ENCODE results near the gene SGMS1. TPM values are rescaled to one million over a fixed set of nuclear protein-coding genes. Genes with fewer than 3 reads are reported as not detected.

The SGMS1 gene
- total and polyA plus RNA-seq, 11 donors, result 6.9 to 40.6 (median 19.6) TPM

GRCh38 chr10:50614444-50615137 is 9.2 kb downstream of the SGMS1 start:
- DNase-seq (no peak), ATAC-seq (peak; percentile 23 to 57 (median 39))
- no peak overlapping the region for H3K4me3 ChIP-seq
- peak overlapping the region in 1 of 12 donors; percentile 6 for H3K27ac ChIP-seq
- no peaks in the 10 kb centered on the region for H3K27me3 ChIP-seq
- H3K4me1 ChIP-seq, result peaks cover 0 to 61% (median 33%) of the 10 kb centered on the region in 12 donors
- intact Hi-C loops (cut with DNase I), result loop anchor here in 2 of 10 donors (5.0 kb wide), 2 partner anchors 37 to 47 kb away; no protein-coding TSS in a partner anchor
- H3K9me3 ChIP-seq, result no peaks in the 10 kb centered on the region
- no peaks in the 10 kb centered on the region for H3K36me3 ChIP-seq
- TF ChIP-seq CTCF (IDR thresholded peaks at IDR 0.05) (peak in 1 of 12 donors; percentile 28), POLR2A (IDR thresholded peaks at IDR 0.05) (no peak)
- WGBS, 4 donors, result 51 to 63% (median 61%) methylated on average over 7 of the region's 7 CpGs

DNA sequence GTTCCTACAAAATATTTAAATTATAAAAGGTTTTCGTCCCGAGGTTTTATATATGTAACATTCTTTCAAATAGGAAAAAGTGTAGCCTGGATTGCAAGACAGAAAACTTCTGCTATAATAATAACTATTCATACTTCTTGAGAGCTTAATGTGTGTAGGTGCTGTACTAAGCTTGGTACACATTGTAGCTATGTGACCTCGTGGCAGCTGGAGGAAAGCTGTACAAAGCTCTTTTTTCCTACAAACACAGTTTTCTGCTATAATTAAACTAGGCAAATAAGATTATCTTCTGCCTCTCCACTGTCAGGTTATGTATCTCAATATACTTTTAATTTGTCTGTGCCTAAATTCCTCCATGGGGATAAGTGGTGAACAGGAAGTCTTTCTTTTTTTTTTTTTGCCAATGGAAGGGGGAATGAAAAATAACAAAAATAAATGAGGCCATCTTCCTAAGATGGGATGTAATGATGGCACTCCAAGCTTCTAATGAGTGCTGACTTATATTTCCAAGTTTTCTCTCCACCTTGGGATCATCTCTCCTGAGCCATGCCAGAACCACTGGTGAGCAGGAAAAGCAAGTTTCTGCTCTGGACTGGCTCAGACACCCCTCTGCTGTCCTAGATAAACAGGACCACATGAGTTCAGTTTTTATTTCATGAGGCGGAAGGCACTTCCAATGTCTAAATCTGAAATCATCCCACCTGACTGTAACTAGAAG is 9.9 kb downstream of the SGMS1 start:
- DNase-seq, result no peak
- intact Hi-C loops (cut with DNase I), result loop anchor here in 2 of 10 donors (5.0 kb wide), 2 partner anchors 37 to 47 kb away; no protein-coding TSS in a partner anchor
- Histone ChIP-seq H3K27ac (peak overlapping the region in 1 of 12 donors; percentile 6), H3K4me3 (no peak overlapping the region), H3K36me3 (no peaks in the 10 kb centered on the region), H3K4me1 (peaks cover 0 to 55% (median 30%) of the 10 kb centered on the region in 12 donors), H3K27me3 (no peaks in the 10 kb centered on the region), H3K9me3 (no peaks in the 10 kb centered on the region)
- 68 to 74% (median 69%) methylated on average over 4 of the region's 4 CpGs for WGBS, 4 donors
- TF ChIP-seq CTCF (IDR thresholded peaks at IDR 0.05), result no peak
- TF ChIP-seq POLR2A (IDR thresholded peaks at IDR 0.05), result no peak
- ATAC-seq, result no peak

- H3K36me3 ChIP-seq, result no peaks in the 10 kb centered on the region
- H3K27ac ChIP-seq, result peak overlapping the region in 1 of 12 donors; percentile 5
- H3K4me3 ChIP-seq, result no peak overlapping the region
- no peak for TF ChIP-seq CTCF (IDR thresholded peaks at IDR 0.05)
- no peak for TF ChIP-seq POLR2A (IDR thresholded peaks at IDR 0.05)
- H3K27me3 ChIP-seq, result no peaks in the 10 kb centered on the region
- H3K9me3 ChIP-seq, result no peaks in the 10 kb centered on the region
- 59 to 63% (median 60%) methylated on average over 2 of the region's 2 CpGs for WGBS, 4 donors
- intact Hi-C loops (cut with DNase I), result loop anchor here in 2 of 10 donors (5.0 kb wide), 2 partner anchors 36 to 46 kb away; no protein-coding TSS in a partner anchor
- no peak for ATAC-seq
- H3K4me1 ChIP-seq, result peaks cover 0 to 55% (median 32%) of the 10 kb centered on the region in 12 donors
- DNase-seq, result no peak
Observed at GRCh38 chr10:50613150-50613549, 10.6 kb downstream of the SGMS1 start.

- H3K36me3 ChIP-seq, result no peaks in the 10 kb centered on the region
- TF ChIP-seq CTCF (IDR thresholded peaks at IDR 0.05) (no peak), POLR2A (IDR thresholded peaks at IDR 0.05) (no peak)
- no peaks in the 10 kb centered on the region for H3K27me3 ChIP-seq
- ATAC-seq (peak; percentile 36 to 72 (median 52)), DNase-seq (peak in 4 of 5 donors; percentile 60 to 83 (median 76))
- peaks cover 0 to 72% (median 52%) of the 10 kb centered on the region in 12 donors for H3K4me1 ChIP-seq
- peak overlapping the region in 9 of 12 donors; percentile 12 to 67 (median 44) for H3K27ac ChIP-seq
- no peaks in the 10 kb centered on the region for H3K9me3 ChIP-seq
- 41 to 60% (median 46%) methylated on average over 4 of the region's 4 CpGs for WGBS, 4 donors
- no peak overlapping the region for H3K4me3 ChIP-seq
- intact Hi-C loops (cut with DNase I), result loop anchor here in 2 of 10 donors (5.0 kb wide), 2 partner anchors 33 to 43 kb away; no protein-coding TSS in a partner anchor
Observed at GRCh38 chr10:50610368-50610767, 13.4 kb downstream of the SGMS1 start.

All from heart left ventricle (tissue), 16 donors.